GM21723 (cell line): Measurements from ENCODE around the gene FRMD6.
"Not testable (repeated sequence)": the region's sequence is repeated elsewhere in the genome, so short reads cannot be mapped to it uniquely, and the experiment has no call there.

Experiments
- ATAC-seq: cut with Tn5 transposase; IDR thresholded peaks from one replicate; pipeline ENCODE4 v1.9.1; 2021; ENCODE audit warnings: mild to moderate bottlenecking, moderate library complexity; ENCODE audit not compliant: unreplicated experiment

The FRMD6 gene

GRCh38 chr14:51717766-51718165 is 66.1 kb downstream of the FRMD6 start:
- no peak for ATAC-seq

- no peak for ATAC-seq
These were observed 68.2 kb downstream of the FRMD6 start for GRCh38 chr14:51719955-51720354.

- no peak for ATAC-seq
These were observed 72.3 kb downstream of the FRMD6 start for GRCh38 chr14:51723990-51724389.

GRCh38 chr14:51724650-51725049 is 72.9 kb downstream of the FRMD6 start:
- ATAC-seq = no peak

- no peak for ATAC-seq
These were observed 73.4 kb downstream of the FRMD6 start for GRCh38 chr14:51725061-51725460.

GRCh38 chr14:51726166-51726899 is 74.6 kb downstream of the FRMD6 start:
- ATAC-seq = no peak

- ATAC-seq = no peak
These were observed 75.8 kb downstream of the FRMD6 start for GRCh38 chr14:51727526-51727925.

GRCh38 chr14:51730098-51730497 is 78.4 kb downstream of the FRMD6 start:
- ATAC-seq = no peak

- ATAC-seq = no peak
These were observed 79.0 kb downstream of the FRMD6 start for GRCh38 chr14:51730684-51731083.

GRCh38 chr14:51732494-51733112 is 80.9 kb downstream of the FRMD6 start:
- no peak for ATAC-seq

GRCh38 chr14:51733147-51733546 is 81.4 kb downstream of the FRMD6 start:
- ATAC-seq = no peak

GRCh38 chr14:51735851-51736250 is 84.1 kb downstream of the FRMD6 start:
- ATAC-seq = no peak

GRCh38 chr14:51738754-51739153 is 87.0 kb downstream of the FRMD6 start:
- ATAC-seq = no peak

GRCh38 chr14:51743588-51744000 is 91.9 kb downstream of the FRMD6 start:
- no peak for ATAC-seq

GRCh38 chr14:51744372-51745130 is 92.8 kb downstream of the FRMD6 start:
- no peak for ATAC-seq

GRCh38 chr14:51746823-51747222 is 95.1 kb downstream of the FRMD6 start:
- ATAC-seq = not testable (repeated sequence)

GRCh38 chr14:51750542-51750941 is 98.8 kb downstream of the FRMD6 start:
- ATAC-seq = no peak

GRCh38 chr14:51751611-51752345 is 100.1 kb downstream of the FRMD6 start:
- not testable (repeated sequence) for ATAC-seq

- not testable (repeated sequence) for ATAC-seq
These were observed 106.0 kb downstream of the FRMD6 start for GRCh38 chr14:51757756-51758155.

- no peak for ATAC-seq
These were observed 108.2 kb downstream of the FRMD6 start for GRCh38 chr14:51759950-51760349.

GRCh38 chr14:51765726-51766125 is 114.0 kb downstream of the FRMD6 start:
- ATAC-seq = not testable (repeated sequence)
